Measurements from ENCODE around the gene SIMC1.

DNA sequence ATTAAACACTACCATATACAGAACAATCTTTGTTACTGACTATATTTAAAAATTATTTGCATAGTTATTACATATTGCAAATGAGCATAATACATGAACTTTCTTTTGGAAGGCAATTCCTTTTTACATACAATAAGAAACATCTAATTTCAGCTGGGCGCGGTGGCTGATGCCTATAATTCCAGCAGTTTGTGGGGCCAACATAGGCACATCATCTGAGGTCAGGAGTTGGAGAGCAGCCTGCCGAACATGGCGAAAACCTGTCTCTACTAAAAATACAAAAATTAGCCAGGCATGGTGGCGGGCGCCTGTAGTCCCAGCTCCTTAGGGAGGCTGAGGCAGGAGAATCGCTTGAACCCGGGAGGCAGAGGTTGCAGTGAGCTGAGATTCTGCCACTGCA, 36.4 kb upstream of the SIMC1 start:
- TF ChIP-seq CTCF (IDR thresholded peaks at IDR 0.05): no peak
- no peak for TF ChIP-seq POLR2AphosphoS5 (IDR thresholded peaks at IDR 0.05)
- TF ChIP-seq POLR2A (IDR thresholded peaks at IDR 0.05): no peak
